H4 (cell line): Measurements from ENCODE around the gene FBXL20. TPM values are rescaled to one million over a fixed set of nuclear protein-coding genes. Genes with fewer than 3 reads are reported as not detected.
"Not testable (repeated sequence)": the region's sequence is repeated elsewhere in the genome, so short reads cannot be mapped to it uniquely, and the experiment has no call there.

Source experiments
- DNase-seq: peaks from one replicate; pipeline ENCODE4 v3.0.0-alpha.2; 2015; ENCODE audit warnings: low spot score
- total RNA-seq: library from RNA; depleted of rRNA; stranded (reverse); fragments of >200 nt; shearing (Covaris generic); gene quantifications from 2 replicates; pipeline ENCODE4 v1.2.3, GENCODE V29; 2014; rRNA removed

The FBXL20 gene
- 8.2 and 9.9 TPM in 2 replicates for total RNA-seq

- peak; percentile 80 for DNase-seq
These were observed at the start of gene FBXL20 for GRCh38 chr17:39401412-39402243. Gene FBXL20 (minus strand): TSS chr17:39401626. CDS start chr17:39401402, 224 bp downstream.

GRCh38 chr17:39450847-39451581, 49.6 kb upstream of the FBXL20 start, which contains the start of gene MED1:
Gene MED1 (minus strand): TSS chr17:39451263. CDS start chr17:39451062, 201 bp downstream.
- peak; percentile 97 for DNase-seq

- DNase-seq = no peak
These were observed 48.6 kb upstream of the FBXL20 start for GRCh38 chr17:39450051-39450450.

- no peak for DNase-seq
These were observed 46.1 kb upstream of the FBXL20 start for GRCh38 chr17:39447561-39447960.

GRCh38 chr17:39443326-39443725, 41.9 kb upstream of the FBXL20 start:
- no peak for DNase-seq

- DNase-seq = not testable (repeated sequence)
These were observed 38.4 kb upstream of the FBXL20 start for GRCh38 chr17:39439868-39440267.

GRCh38 chr17:39429600-39429999, 28.2 kb upstream of the FBXL20 start:
- no peak for DNase-seq

- no peak for DNase-seq
These were observed 14.7 kb upstream of the FBXL20 start for GRCh38 chr17:39416141-39416540.

GRCh38 chr17:39410279-39410678, 8.9 kb upstream of the FBXL20 start:
- no peak for DNase-seq

GRCh38 chr17:39408360-39408759, 6.9 kb upstream of the FBXL20 start:
- DNase-seq = no peak

- no peak for DNase-seq
These were observed 5.5 kb upstream of the FBXL20 start for GRCh38 chr17:39406951-39407350.

GRCh38 chr17:39405436-39405835, 4.0 kb upstream of the FBXL20 start:
- no peak for DNase-seq

GRCh38 chr17:39404542-39405378, 3.3 kb upstream of the FBXL20 start:
- no peak for DNase-seq

GRCh38 chr17:39402890-39403605, 1.6 kb upstream of the FBXL20 start:
- no peak for DNase-seq

GRCh38 chr17:39402244-39402889, 941 bp upstream of the FBXL20 start:
- DNase-seq = peak; percentile 94

GRCh38 chr17:39400547-39401411, 647 bp downstream of the FBXL20 start:
- DNase-seq = no peak

GRCh38 chr17:39399791-39400190, 1.6 kb downstream of the FBXL20 start:
- DNase-seq = no peak

- no peak for DNase-seq
These were observed 7.7 kb downstream of the FBXL20 start for GRCh38 chr17:39393736-39394135.

GRCh38 chr17:39391448-39391847, 10.0 kb downstream of the FBXL20 start:
- no peak for DNase-seq

- no peak for DNase-seq
These were observed 16.4 kb downstream of the FBXL20 start for GRCh38 chr17:39385040-39385439.
